ENCODE measurements around the gene C3orf22.

Gene C3orf22

GRCh38 chr3:126557415-126557745 lies 1.4 kb downstream of the C3orf22 start:
- H3K27me3 ChIP-seq (ENCODE audit: insufficient read depth, poor library complexity, severe bottlenecking), result no peaks in the 10 kb centered on the region
- H3K4me3 ChIP-seq (replicated peaks; ENCODE audit: insufficient read depth, low read length), result no peak overlapping the region
- no peak overlapping the region for H3K27ac ChIP-seq (replicated peaks)
- DNase-seq (ENCODE audit: low read depth in 1 of 2, low spot score in 1 of 2), result no peak
- no peak for TF ChIP-seq SPI1 (IDR thresholded peaks at IDR 0.05; ENCODE audit: borderline replicate concordance, low read depth)
- TF ChIP-seq REST (IDR thresholded peaks at IDR 0.05; ENCODE audit: insufficient replicate concordance, low read depth), result no peak
- TF ChIP-seq GABPA (IDR thresholded peaks at IDR 0.05; ENCODE audit: low read depth), result no peak
- TF ChIP-seq POLR2AphosphoS5 (IDR thresholded peaks at IDR 0.05; ENCODE audit: low read depth), result no peak
- no peak for TF ChIP-seq CTCF (IDR thresholded peaks at IDR 0.05; ENCODE audit: insufficient read depth, low read length)

- no peak for DNase-seq (ENCODE audit: low read depth in 1 of 2, low spot score in 1 of 2)
- no peak overlapping the region for H3K27ac ChIP-seq (replicated peaks)
- TF ChIP-seq POLR2AphosphoS5 (IDR thresholded peaks at IDR 0.05; ENCODE audit: low read depth) (no peak), SPI1 (IDR thresholded peaks at IDR 0.05; ENCODE audit: borderline replicate concordance, low read depth) (no peak), REST (IDR thresholded peaks at IDR 0.05; ENCODE audit: insufficient replicate concordance, low read depth) (no peak), GABPA (IDR thresholded peaks at IDR 0.05; ENCODE audit: low read depth) (no peak), CTCF (IDR thresholded peaks at IDR 0.05; ENCODE audit: insufficient read depth, low read length) (no peak)
- no peaks in the 10 kb centered on the region for H3K27me3 ChIP-seq (ENCODE audit: insufficient read depth, poor library complexity, severe bottlenecking)
- H3K4me3 ChIP-seq (replicated peaks; ENCODE audit: insufficient read depth, low read length), result no peak overlapping the region
These were observed 1.9 kb downstream of the C3orf22 start for GRCh38 chr3:126556637-126557414.

- Histone ChIP-seq H3K27me3 (ENCODE audit: insufficient read depth, poor library complexity, severe bottlenecking) (no peaks in the 10 kb centered on the region), H3K27ac (replicated peaks) (no peak overlapping the region), H3K4me3 (replicated peaks; ENCODE audit: insufficient read depth, low read length) (no peak overlapping the region)
- DNase-seq (ENCODE audit: low read depth in 1 of 2, low spot score in 1 of 2), result no peak
- TF ChIP-seq CTCF (IDR thresholded peaks at IDR 0.05; ENCODE audit: insufficient read depth, low read length) (no peak), REST (IDR thresholded peaks at IDR 0.05; ENCODE audit: insufficient replicate concordance, low read depth) (no peak), POLR2AphosphoS5 (IDR thresholded peaks at IDR 0.05; ENCODE audit: low read depth) (no peak), GABPA (IDR thresholded peaks at IDR 0.05; ENCODE audit: low read depth) (no peak), SPI1 (IDR thresholded peaks at IDR 0.05; ENCODE audit: borderline replicate concordance, low read depth) (no peak)
These were observed 2.7 kb downstream of the C3orf22 start for GRCh38 chr3:126555795-126556636.
